GM12891 (cell line): Measurements from ENCODE around the gene NOP16.

ENCODE experiments used
- POLR2A ChIP-seq: IDR thresholded peaks from 2 replicates; pipeline ENCODE4 v1.6.1; 2011; ENCODE audit warnings: low read depth, low read length, control low read depth
- POLR2AphosphoS5 ChIP-seq: IDR thresholded peaks from 2 replicates; pipeline ENCODE4 v1.6.1; 2011; ENCODE audit warnings: low read depth, low read length, control low read depth
- POU2F2 ChIP-seq: IDR thresholded peaks from 2 replicates; pipeline ENCODE4 v1.6.1; 2011; ENCODE audit warnings: low read depth, mild to moderate bottlenecking, control low read depth, low read length, moderate library complexity
- SPI1 ChIP-seq: IDR thresholded peaks from 2 replicates; pipeline ENCODE4 v1.6.1; 2011; ENCODE audit warnings: low read depth, low read length, control low read depth
- TAF1 ChIP-seq: IDR thresholded peaks from 2 replicates; pipeline ENCODE4 v1.6.1; 2011; ENCODE audit warnings: low read depth, low read length, control low read depth

DNA sequence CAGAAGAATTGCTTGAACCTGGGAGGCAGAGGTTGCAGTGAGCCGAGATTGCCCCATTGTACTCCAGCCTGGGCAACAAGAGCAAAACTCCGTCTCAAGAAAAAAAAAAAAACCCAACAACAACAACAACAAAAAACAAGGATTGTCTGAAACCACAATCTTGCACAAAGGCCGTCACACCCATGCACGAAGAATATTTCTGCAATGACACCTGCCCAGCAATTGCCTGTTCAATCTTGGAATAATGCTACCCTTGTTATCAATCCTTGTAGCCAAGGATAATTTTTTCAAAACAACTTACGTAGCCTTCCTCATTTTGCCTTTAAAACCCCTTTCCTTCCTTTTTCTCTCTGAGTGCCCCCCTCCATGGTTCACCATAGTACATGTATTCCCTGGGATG lies 31.7 kb upstream of the NOP16 start:
- TF ChIP-seq POLR2A: no peak
- no peak for TF ChIP-seq POLR2AphosphoS5
- TF ChIP-seq SPI1: no peak
- TF ChIP-seq TAF1: no peak
- no peak for TF ChIP-seq POU2F2
